Left lung (tissue), 10 donors: Measurements from ENCODE around the gene HDAC10. TPM values are rescaled to one million over a fixed set of nuclear protein-coding genes. Genes with fewer than 3 reads are reported as not detected.

Experiments
- ATAC-seq: fragments of 200-7000 bp; cut with Tn5 transposase; one replicate; pipeline ENCODE4 v1.9.1; 2020; ENCODE audit warnings: moderate library complexity
- DNase-seq, 4 donors: peaks; one replicate each; pipeline ENCODE4 v3.0.0-alpha.2; 2013 to 2020
- H3K27ac ChIP-seq, 2 donors: fragments of 200-600 bp; sonication (generic) in 1 of 2; one replicate each; pipeline versions ENCODE4 v1.5.0 to v1.8.0; 2020 to 2021
- H3K27me3 ChIP-seq, 2 donors: fragments of 200-600 bp; sonication (generic) in 1 of 2; one replicate each; pipeline versions ENCODE4 v1.5.0 to v1.8.0; 2020 to 2021
- H3K36me3 ChIP-seq, 2 donors: fragments of 200-600 bp; sonication (generic) in 1 of 2; one replicate each; pipeline versions ENCODE4 v1.5.0 to v1.8.0; 2020 to 2021
- H3K4me1 ChIP-seq, 2 donors: fragments of 200-600 bp; one replicate each; pipeline ENCODE4 v1.8.0; 2021
- H3K4me3 ChIP-seq, 2 donors: fragments of 200-600 bp; sonication (generic) in 1 of 2; one replicate each; pipeline versions ENCODE4 v1.5.0 to v1.8.0; 2020 to 2021; ENCODE audit warnings: mild to moderate bottlenecking in 1 of 2
- H3K9me3 ChIP-seq, 2 donors: fragments of 200-600 bp; sonication (generic) in 1 of 2; one replicate each; pipeline versions ENCODE4 v1.5.0 to v1.8.0; 2020 to 2021
- CTCF ChIP-seq, 2 donors: fragments of 200-600 bp; sonication (generic) in 1 of 2; IDR thresholded peaks; one replicate each; pipeline versions ENCODE4 v1.5.0 to v1.8.0; 2021; ENCODE audit warnings: antibody characterized with exemption in 2 of 2
- intact Hi-C, 2 donors: fragments of 100-400 bp; cut with DNase I; formaldehyde crosslinking; loops; one replicate each; pipeline versions ENCODE4 v1.11.2 to v1.14.2; 2022
- polyA plus RNA-seq, 6 donors: library from polyadenylated mRNA; unstranded; fragments of 120-200 nt; gene quantifications; one replicate each; pipeline ENCODE4 v1.2.1, GENCODE V29; 2013; ENCODE audit not compliant: insufficient read length in 6 of 6
- total RNA-seq, 2 donors: library from RNA; stranded (reverse); fragmentation: NEBNext Ultra II Directional; extraction: Animal tissue kit (Norgen Biotek cat#: 25700); gene quantifications; one replicate each; pipeline ENCODE4 v1.2.1, GENCODE V29; 2021
- donor health status: DM: no; HTN: yes; CAD: no.
- donor health status: DM: no; HTN: no; CAD: no.

HDAC10 gene
- total and polyA plus RNA-seq, 8 donors: 23.9 to 42.2 (median 36.7) TPM

DNA sequence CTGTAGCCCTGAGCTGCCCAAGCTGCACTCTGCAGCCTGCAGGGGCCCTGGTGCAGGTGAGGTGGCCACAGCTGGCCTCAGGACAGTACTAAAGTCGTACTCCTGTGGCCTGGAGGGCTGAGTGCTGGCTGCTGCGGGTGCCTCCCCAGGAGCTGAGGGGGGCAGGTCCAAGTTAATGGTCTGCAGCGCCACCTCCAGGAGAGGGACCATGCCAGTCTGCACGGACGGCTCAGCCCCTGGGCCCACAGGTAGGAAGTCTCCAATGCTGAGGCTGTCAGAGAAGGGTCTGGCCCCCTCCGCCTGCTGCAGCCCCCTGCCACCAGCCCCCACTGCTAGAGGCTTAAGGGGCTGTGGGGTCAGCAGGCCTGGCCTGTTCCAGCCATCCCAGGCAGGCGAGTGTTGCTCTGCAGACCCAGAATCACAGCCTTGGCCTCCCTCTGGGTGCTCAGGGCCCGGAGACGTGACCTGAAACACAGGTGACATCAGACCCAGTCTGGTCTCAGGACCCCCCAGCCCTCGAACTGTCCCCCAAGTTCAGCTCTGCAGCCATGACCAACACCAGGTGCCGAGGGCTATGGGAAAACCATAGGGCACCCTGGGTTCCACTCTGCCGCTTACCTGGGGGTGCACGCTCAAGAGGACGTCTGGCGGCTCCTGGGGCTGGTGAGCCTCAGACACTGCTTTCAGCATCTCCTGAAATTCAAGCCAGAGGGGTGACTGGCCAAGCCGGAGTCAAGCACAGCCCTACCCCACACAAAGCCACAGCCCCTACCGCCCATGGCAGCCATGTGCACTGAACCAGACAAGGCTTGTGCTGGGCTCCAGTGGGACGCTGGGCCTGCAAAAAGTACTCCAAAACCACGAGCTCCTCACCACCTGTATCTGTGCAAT, 29.4 kb downstream of the HDAC10 start:
- DNase-seq: no peak
- TF ChIP-seq CTCF (IDR thresholded peaks at IDR 0.05): no peak
- Histone ChIP-seq H3K4me3 (no peak overlapping the region), H3K36me3 (peaks cover 0 to 98% of the 10 kb centered on the region in 2 donors), H3K27ac (no peak overlapping the region), H3K9me3 (no peaks in the 10 kb centered on the region), H3K27me3 (no peaks in the 10 kb centered on the region), H3K4me1 (peaks cover 0 to 7% of the 10 kb centered on the region in 2 donors)
- ATAC-seq: no peak
- intact Hi-C loops: no loop called here

GRCh38 chr22:50220603-50221409, 30.3 kb downstream of the HDAC10 start:
- TF ChIP-seq CTCF (IDR thresholded peaks at IDR 0.05): no peak
- Histone ChIP-seq H3K4me1 (peaks cover 0 to 7% of the 10 kb centered on the region in 2 donors), H3K27ac (no peak overlapping the region), H3K4me3 (no peak overlapping the region), H3K9me3 (no peaks in the 10 kb centered on the region), H3K36me3 (peaks cover 0 to 100% of the 10 kb centered on the region in 2 donors), H3K27me3 (no peaks in the 10 kb centered on the region)
- ATAC-seq: no peak
- intact Hi-C loops: no loop called here
- no peak for DNase-seq

- DNase-seq: no peak
- H3K27ac ChIP-seq: no peak overlapping the region
- no peak for TF ChIP-seq CTCF (IDR thresholded peaks at IDR 0.05)
- H3K4me3 ChIP-seq: no peak overlapping the region
- no peak for ATAC-seq
- intact Hi-C loops: no loop called here
- peaks cover 0 to 100% of the 10 kb centered on the region in 2 donors for H3K36me3 ChIP-seq
- H3K9me3 ChIP-seq: no peaks in the 10 kb centered on the region
- peaks cover 0 to 7% of the 10 kb centered on the region in 2 donors for H3K4me1 ChIP-seq
- no peaks in the 10 kb centered on the region for H3K27me3 ChIP-seq
Observed at GRCh38 chr22:50219800-50220602, 31.1 kb downstream of the HDAC10 start.

GRCh38 chr22:50218996-50219727, 31.9 kb downstream of the HDAC10 start:
- H3K9me3 ChIP-seq: no peaks in the 10 kb centered on the region
- ATAC-seq (peak; percentile 78), DNase-seq (peak in 3 of 4 donors; percentile 83 to 90 (median 84))
- H3K27me3 ChIP-seq: no peaks in the 10 kb centered on the region
- H3K36me3 ChIP-seq: peaks cover 0 to 99% of the 10 kb centered on the region in 2 donors
- intact Hi-C loops: no loop called here
- no peak overlapping the region for H3K27ac ChIP-seq
- H3K4me3 ChIP-seq: no peak overlapping the region
- no peak for TF ChIP-seq CTCF (IDR thresholded peaks at IDR 0.05)
- peaks cover 0 to 7% of the 10 kb centered on the region in 2 donors for H3K4me1 ChIP-seq
